Mucosa of descending colon (tissue), 3 donors: Measurements from ENCODE around the gene MICALL2. TPM values are rescaled to one million over a fixed set of nuclear protein-coding genes. Genes with fewer than 3 reads are reported as not detected.

Source experiments
- ATAC-seq: fragments of 200-7000 bp; cut with Tn5 transposase; one replicate; pipeline ENCODE4 v1.9.1; 2020; ENCODE audit warnings: mild to moderate bottlenecking, moderate library complexity
- DNase-seq, 3 donors: peaks; one replicate each; pipeline ENCODE4 v3.0.0-alpha.2; 2020
- H3K36me3 ChIP-seq: fragments of 200-600 bp; one replicate; pipeline ENCODE4 v1.8.0; 2021; ENCODE audit warnings: low read depth, mild to moderate bottlenecking
- H3K4me1 ChIP-seq: fragments of 200-600 bp; one replicate; pipeline ENCODE4 v1.8.0; 2021; ENCODE audit warnings: low read depth, mild to moderate bottlenecking
- H3K4me3 ChIP-seq: fragments of 200-600 bp; one replicate; pipeline ENCODE4 v1.8.0; 2021; ENCODE audit warnings: mild to moderate bottlenecking
- H3K9me3 ChIP-seq: fragments of 200-600 bp; one replicate; pipeline ENCODE4 v1.8.0; 2021; ENCODE audit warnings: mild to moderate bottlenecking
- CTCF ChIP-seq: fragments of 200-600 bp; IDR thresholded peaks from one replicate; pipeline ENCODE4 v1.8.0; 2022; ENCODE audit warnings: antibody characterized with exemption, mild to moderate bottlenecking
- intact Hi-C, 2 donors: fragments of 100-400 bp; cut with DNase I in 1 of 2; cut with micrococcal nuclease in 1 of 2; formaldehyde crosslinking; loops; one replicate each; pipeline versions ENCODE4 v1.11.0 to v1.11.1; 2022; cut with DNase I, micrococcal nuclease
- total RNA-seq, 3 donors: library from RNA; stranded (reverse); fragmentation: NEBNext Ultra II Directional in 2 of 3; extraction: Animal tissue kit (Norgen Biotek cat#: 25700) in 2 of 3; gene quantifications; one replicate each; pipeline versions ENCODE4 v1.2.1 to v1.2.4, GENCODE V29; 2021 to 2023
- donor health status: DM: no; HTN: no; CAD: no; lungs with moderate emphysema.
- donor health status: DM: no; HTN: no; CAD: no.
- donor health status: DM: no; HTN: yes; CAD: no.

MICALL2 gene
- total RNA-seq, 3 donors from 2014 or later, result 59.9 to 96.2 (median 94.5) TPM

- Histone ChIP-seq H3K4me3 (no peak overlapping the region), H3K36me3 (peaks cover 10% of the 10 kb centered on the region), H3K9me3 (no peaks in the 10 kb centered on the region), H3K4me1 (peaks cover 6% of the 10 kb centered on the region)
- no peak for TF ChIP-seq CTCF
- DNase-seq (no peak), ATAC-seq (no peak)
- intact Hi-C loops, result no loop called here
Observed at GRCh38 chr7:1498370-1499305, 39.4 kb upstream of the MICALL2 start.

DNA sequence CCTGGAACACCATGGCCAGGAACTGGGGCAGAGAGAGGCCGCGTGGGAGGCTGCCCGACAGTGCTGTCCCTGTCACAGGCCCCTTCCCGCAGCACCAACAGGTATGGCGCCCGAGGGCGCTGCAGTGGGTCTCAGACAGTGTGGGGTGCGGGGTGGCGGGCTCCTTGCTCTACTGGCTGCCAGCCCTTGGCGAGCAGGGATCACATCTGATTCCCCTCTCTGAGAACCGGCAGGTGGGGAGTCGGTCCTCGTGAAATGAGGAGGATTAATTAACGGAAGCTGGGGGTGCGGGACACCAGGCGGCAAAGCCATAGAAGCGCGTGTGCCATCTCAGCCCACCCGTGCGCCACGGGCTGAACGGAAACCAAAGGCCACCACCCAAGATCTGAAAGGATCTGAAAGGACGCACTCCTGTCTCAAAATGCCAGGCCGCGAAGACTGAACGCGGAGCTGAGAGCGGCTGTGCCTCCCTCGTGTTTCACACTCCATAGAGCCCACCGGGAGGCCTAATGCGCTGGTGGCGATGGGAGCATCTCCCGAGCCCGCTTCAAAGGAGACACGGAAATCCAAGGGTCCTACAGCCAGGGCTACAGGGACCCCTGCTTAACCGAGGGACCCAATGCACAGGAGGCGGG, 38.1 kb upstream of the MICALL2 start:
- intact Hi-C loops, result no loop called here
- no peak for TF ChIP-seq CTCF
- no peaks in the 10 kb centered on the region for H3K4me1 ChIP-seq
- no peaks in the 10 kb centered on the region for H3K9me3 ChIP-seq
- ATAC-seq (no peak), DNase-seq (no peak)
- no peak overlapping the region for H3K4me3 ChIP-seq
- H3K36me3 ChIP-seq, result peaks cover 10% of the 10 kb centered on the region

GRCh38 chr7:1496531-1497292, 37.4 kb upstream of the MICALL2 start:
- ATAC-seq (no peak), DNase-seq (no peak)
- H3K36me3 ChIP-seq, result peaks cover 10% of the 10 kb centered on the region
- H3K9me3 ChIP-seq, result no peaks in the 10 kb centered on the region
- intact Hi-C loops, result no loop called here
- no peak overlapping the region for H3K4me3 ChIP-seq
- no peaks in the 10 kb centered on the region for H3K4me1 ChIP-seq
- no peak for TF ChIP-seq CTCF

GRCh38 chr7:1495564-1496242, 36.4 kb upstream of the MICALL2 start:
- DNase-seq (no peak), ATAC-seq (no peak)
- H3K4me3 ChIP-seq, result no peak overlapping the region
- peaks cover 10% of the 10 kb centered on the region for H3K36me3 ChIP-seq
- no peaks in the 10 kb centered on the region for H3K9me3 ChIP-seq
- no peaks in the 10 kb centered on the region for H3K4me1 ChIP-seq
- TF ChIP-seq CTCF, result no peak
- intact Hi-C loops, result no loop called here

GRCh38 chr7:1494866-1495563, 35.7 kb upstream of the MICALL2 start:
- Histone ChIP-seq H3K4me3 (no peak overlapping the region), H3K36me3 (peaks cover 13% of the 10 kb centered on the region), H3K9me3 (no peaks in the 10 kb centered on the region), H3K4me1 (no peaks in the 10 kb centered on the region)
- intact Hi-C loops, result no loop called here
- ATAC-seq (no peak), DNase-seq (no peak)
- no peak for TF ChIP-seq CTCF
